GM06990 (cell line): Measurements from ENCODE around the gene RASSF3.

Experiments used
- DNase-seq: peaks from one replicate; pipeline ENCODE4 v3.0.0-alpha.2; 2011; ENCODE audit not compliant: insufficient read length; ENCODE audit errors: extremely low read depth
- H3K27me3 ChIP-seq: replicated peaks from 2 replicates; pipeline ENCODE4 v1.6.0; 2011; ENCODE audit warnings: low read length; ENCODE audit not compliant: control insufficient read depth, insufficient read depth
- H3K36me3 ChIP-seq: 2 replicates; pipeline ENCODE4 v1.5.1; 2011; ENCODE audit warnings: low read length; ENCODE audit not compliant: control insufficient read depth, insufficient read depth
- H3K4me3 ChIP-seq: replicated peaks from 2 replicates; pipeline ENCODE4 v1.5.1; 2011; ENCODE audit warnings: low read depth, mild to moderate bottlenecking, control low read depth, low read length
- CTCF ChIP-seq: IDR thresholded peaks from 2 replicates; pipeline ENCODE4 v1.5.1; 2011; ENCODE audit warnings: low read length, control low read depth, mild to moderate bottlenecking, inconsistent platforms; ENCODE audit not compliant: insufficient read depth, poor library complexity, severe bottlenecking

Gene RASSF3

DNA sequence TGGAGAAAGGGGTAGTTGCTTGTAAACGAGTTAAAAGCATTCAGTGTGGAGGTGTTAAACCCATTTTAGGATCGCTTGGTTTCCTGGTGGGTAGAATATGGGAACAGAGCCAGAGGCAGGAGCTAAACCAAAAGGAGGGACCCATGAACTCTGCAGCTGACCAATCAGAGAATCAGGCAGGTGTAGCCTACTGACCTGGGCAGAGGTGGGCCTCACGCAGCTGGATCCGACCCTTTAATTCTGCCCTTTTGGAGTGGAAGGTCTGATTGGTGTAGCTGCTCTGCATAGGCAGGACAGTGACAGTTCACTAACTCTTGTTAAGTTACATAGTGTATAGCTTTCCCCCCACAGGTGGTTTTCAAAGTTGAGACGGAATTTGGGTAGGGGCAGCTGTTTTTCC lies 85.3 kb downstream of the RASSF3 start:
- no peak for TF ChIP-seq CTCF
- Histone ChIP-seq H3K27me3 (no peaks in the 10 kb centered on the region), H3K36me3 (peaks cover 9% of the 10 kb centered on the region), H3K4me3 (no peak overlapping the region)
- no peak for DNase-seq

DNA sequence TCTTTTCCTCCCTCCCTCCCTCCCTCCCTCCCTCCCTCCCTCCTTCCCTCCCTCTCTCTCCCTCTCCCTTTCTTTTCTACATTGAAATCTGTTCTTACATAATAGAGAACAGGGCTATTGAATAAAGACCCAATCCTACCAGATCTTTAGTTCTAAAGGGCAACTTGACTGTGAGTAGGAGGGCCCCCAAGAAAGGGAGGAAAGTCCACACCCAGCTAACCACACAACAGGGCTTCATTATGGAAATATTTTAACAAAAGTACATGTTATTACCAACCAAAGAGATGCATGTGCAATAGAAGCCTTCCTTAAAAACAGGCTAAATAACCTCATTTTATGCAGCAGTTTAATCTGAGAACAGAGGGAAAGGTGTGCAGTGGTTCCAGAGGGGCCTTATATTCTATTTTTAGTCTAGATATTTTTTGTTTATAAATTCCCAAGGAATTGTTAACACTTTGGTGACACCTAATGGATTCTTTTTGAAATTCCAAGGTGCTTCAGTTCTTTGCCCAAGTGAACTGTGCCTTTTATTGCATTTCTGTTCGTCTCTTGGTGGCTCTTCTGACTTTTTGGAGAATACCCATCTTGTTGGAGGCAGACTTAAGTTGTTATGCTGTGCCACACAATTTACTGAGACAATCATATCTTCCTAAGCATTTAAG lies 85.9 kb downstream of the RASSF3 start:
- TF ChIP-seq CTCF: no peak
- no peak for DNase-seq
- Histone ChIP-seq H3K27me3 (no peaks in the 10 kb centered on the region), H3K4me3 (no peak overlapping the region), H3K36me3 (peaks cover 9% of the 10 kb centered on the region)

DNA sequence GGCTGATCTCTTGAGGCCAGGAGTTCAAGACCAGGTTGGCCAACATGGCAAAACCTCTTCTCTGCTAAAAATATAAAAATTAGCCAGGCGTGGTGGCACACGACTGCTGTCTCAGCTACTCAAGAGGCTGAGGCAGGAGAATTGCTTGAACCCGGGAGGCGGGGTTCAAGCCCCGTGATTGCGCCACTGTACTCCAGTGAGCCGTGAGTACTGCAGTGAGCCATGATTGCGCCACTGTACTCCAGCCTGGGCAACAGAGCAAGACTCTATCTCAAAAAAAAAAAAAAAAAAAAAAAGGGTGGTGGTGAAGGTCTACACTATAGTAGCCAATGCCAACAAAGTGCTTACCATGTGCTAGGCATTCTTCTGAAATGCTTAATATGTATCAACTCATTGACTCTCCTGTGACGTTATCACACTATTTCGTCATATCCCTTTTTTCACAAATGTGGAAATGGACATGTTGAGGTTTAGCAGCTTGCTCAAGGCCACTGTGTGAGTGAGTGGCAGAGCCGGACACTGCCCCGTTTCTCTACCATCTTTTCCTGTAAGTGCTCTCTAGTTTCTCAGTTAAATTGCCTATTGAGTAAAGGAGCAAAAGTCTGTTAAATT lies 89.3 kb downstream of the RASSF3 start:
- DNase-seq: no peak
- Histone ChIP-seq H3K4me3 (no peak overlapping the region), H3K36me3 (peaks cover 4% of the 10 kb centered on the region; the same call in 1 of the 2 replicates), H3K27me3 (no peaks in the 10 kb centered on the region)
- TF ChIP-seq CTCF: no peak

- no peak overlapping the region for H3K4me3 ChIP-seq
- no peak for TF ChIP-seq CTCF
- DNase-seq: no peak
- H3K36me3 ChIP-seq: no peaks in the 10 kb centered on the region; the same call in 1 of the 2 replicates
- H3K27me3 ChIP-seq: no peaks in the 10 kb centered on the region
Observed at GRCh38 chr12:64700532-64700931, 90.2 kb downstream of the RASSF3 start.

DNA sequence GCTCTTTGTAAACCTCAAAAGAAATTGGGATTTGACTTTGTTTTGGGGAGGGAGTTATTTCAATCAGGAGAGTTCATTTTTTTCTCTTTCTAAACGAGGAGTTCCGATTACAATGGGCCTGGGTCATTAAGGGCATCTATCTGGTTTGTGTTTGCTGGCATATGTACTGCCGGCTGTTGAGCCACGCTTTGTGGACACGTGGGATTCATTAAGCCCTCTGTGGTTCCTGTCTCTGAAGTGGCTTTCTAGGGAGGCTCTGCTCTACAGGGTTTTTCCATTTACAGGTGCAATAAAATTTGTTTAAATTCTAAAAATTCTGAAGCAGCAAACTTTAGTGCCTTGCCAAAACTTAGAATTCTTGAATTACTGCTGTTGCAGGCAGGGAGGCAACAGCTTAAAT lies 91.0 kb downstream of the RASSF3 start:
- H3K27me3 ChIP-seq: no peaks in the 10 kb centered on the region
- no peak for TF ChIP-seq CTCF
- H3K4me3 ChIP-seq: no peak overlapping the region
- no peaks in the 10 kb centered on the region; the same call in 1 of the 2 replicates for H3K36me3 ChIP-seq
- no peak for DNase-seq

DNA sequence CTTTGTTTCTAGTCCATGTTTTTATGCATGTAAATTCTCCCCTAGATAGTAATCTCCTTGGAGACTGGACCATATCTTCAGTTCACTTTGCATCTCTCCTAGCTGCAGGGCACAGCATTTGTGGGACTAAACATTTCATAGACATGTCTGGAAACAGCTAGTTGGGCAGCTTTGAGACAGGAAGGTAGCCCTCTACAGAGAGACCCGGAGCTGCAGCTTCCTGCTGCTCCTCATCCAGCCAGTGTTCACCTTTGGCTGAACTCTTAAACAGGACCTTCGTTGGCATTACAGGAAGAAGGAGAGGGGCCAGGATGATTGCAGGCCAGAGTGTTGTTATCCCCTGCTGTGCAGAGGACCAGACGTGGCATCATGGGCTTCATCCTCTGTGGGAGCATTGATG lies 96.0 kb downstream of the RASSF3 start:
- no peak for TF ChIP-seq CTCF
- DNase-seq: no peak
- Histone ChIP-seq H3K4me3 (no peak overlapping the region), H3K27me3 (no peaks in the 10 kb centered on the region), H3K36me3 (no peaks in the 10 kb centered on the region; the same call in 1 of the 2 replicates)
